Keratinocyte (primary cell): ENCODE data around the gene PLCL1. TPM values are rescaled to one million over a fixed set of nuclear protein-coding genes. Genes with fewer than 3 reads are reported as not detected.

Source experiments
- DNase-seq: peaks from one replicate; pipeline ENCODE4 v3.0.0-alpha.2; 2011; ENCODE audit warnings: low read depth, missing footprints, low spot score
- FAIRE-seq: peaks from 2 replicates; lab custom pipeline; 2011; peaks lifted over from hg19 to GRCh38; lab: Jason Lieb, UNC
- H2AFZ ChIP-seq: 2 replicates; pipeline ENCODE4 v1.6.0; 2012; ENCODE audit warnings: low read length, control low read depth, inconsistent platforms; ENCODE audit not compliant: control insufficient read depth
- H3K27ac ChIP-seq: 2 replicates; pipeline ENCODE4 v1.5.1; 2011; ENCODE audit warnings: low read length; ENCODE audit not compliant: control insufficient read depth, insufficient read depth
- H3K27me3 ChIP-seq: 3 replicates; pipeline ENCODE4 v1.6.0; 2011; ENCODE audit warnings: low read length; ENCODE audit not compliant: control insufficient read depth, insufficient read depth; ENCODE audit errors: extremely low read depth
- H3K36me3 ChIP-seq, 2 experiments: 2 replicates in 1 of 2; 3 replicates in 1 of 2; pipeline ENCODE4 v1.5.1; 2011; ENCODE audit warnings: low read length in 2 of 2, mild to moderate bottlenecking in 1 of 2; ENCODE audit not compliant: control insufficient read depth in 2 of 2, insufficient read depth in 2 of 2; ENCODE audit errors: extremely low read depth in 1 of 2
- H3K4me1 ChIP-seq: 3 replicates; pipeline ENCODE4 v1.5.1; 2011; ENCODE audit warnings: low read length; ENCODE audit not compliant: control insufficient read depth, insufficient read depth; ENCODE audit errors: extremely low read depth
- H3K4me2 ChIP-seq: 3 replicates; pipeline ENCODE4 v1.6.0; 2011; ENCODE audit warnings: low read depth, low read length; ENCODE audit not compliant: control insufficient read depth, insufficient read depth; ENCODE audit errors: extremely low read depth
- H3K4me3 ChIP-seq, 3 experiments: fragments of 200-600 bp in 1 of 3; sonication (generic) in 1 of 3; 2 replicates in 2 of 3; 3 replicates in 1 of 3; pipeline ENCODE4 v1.5.1; 2011 to 2016; ENCODE audit warnings: low read length in 3 of 3, mild to moderate bottlenecking in 3 of 3, control low read depth in 2 of 3, inconsistent platforms in 1 of 3, low read depth in 1 of 3, mixed read lengths in 1 of 3, mixed run types in 1 of 3, moderate library complexity in 1 of 3; ENCODE audit not compliant: control insufficient read depth in 2 of 3, insufficient read depth in 2 of 3; ENCODE audit errors: extremely low read depth in 1 of 3
- H3K79me2 ChIP-seq: 2 replicates; pipeline ENCODE4 v1.6.0; 2012; ENCODE audit warnings: low read length; ENCODE audit not compliant: control insufficient read depth, insufficient read depth
- H3K9ac ChIP-seq: 3 replicates; pipeline ENCODE4 v1.6.0; 2011; ENCODE audit warnings: low read length; ENCODE audit not compliant: control insufficient read depth, insufficient read depth; ENCODE audit errors: extremely low read depth
- H3K9me1 ChIP-seq: 3 replicates; pipeline ENCODE4 v1.6.0; 2011; ENCODE audit warnings: low read length; ENCODE audit not compliant: control insufficient read depth, insufficient read depth; ENCODE audit errors: extremely low read depth
- H3K9me3 ChIP-seq: 2 replicates; pipeline ENCODE4 v1.5.1; 2012; ENCODE audit warnings: low read depth, low read length; ENCODE audit not compliant: control insufficient read depth
- H4K20me1 ChIP-seq: 3 replicates; pipeline ENCODE4 v1.6.0; 2011; ENCODE audit warnings: low read length; ENCODE audit not compliant: control insufficient read depth, insufficient read depth; ENCODE audit errors: extremely low read depth
- EZH2 ChIP-seq: IDR thresholded peaks from one replicate; pipeline ENCODE4 v1.6.1; 2012; ENCODE audit warnings: inconsistent platforms, mild to moderate bottlenecking, low read length, moderate library complexity
- dilution Hi-C: fragments of 300-500 bp; cut with MboI; formaldehyde crosslinking; loops from one replicate; pipeline ENCODE4 v1.7.0; 2020; ENCODE audit warnings: low sequenced_read_pairs; ENCODE audit not compliant: extremely low pct_ligation_motif_present
- polyA plus RNA-seq, 5 experiments: library from polyadenylated mRNA; depleted of rRNA in 3 of 5; stranded (reverse) in 3 of 5; stranded (forward) in 1 of 5; unstranded in 1 of 5; fragments of >200 nt; gene quantifications; 1 replicate in 1 of 5; 2 replicates in 3 of 5; 3 replicates in 1 of 5; pipeline versions ENCODE4 v1.2.1 to v1.2.3, GENCODE V29; 2011 to 2012; ENCODE audit warnings: missing spikeins in 2 of 5, low read depth in 1 of 5, low replicate concordance in 1 of 5
- TF ChIP-seq, protein P1 (sequence below), 3 experiments: IDR thresholded peaks in 1 of 3; conservative IDR thresholded peaks in 1 of 3; optimal IDR thresholded peaks in 1 of 3; 2 replicates in 2 of 3; 3 replicates in 1 of 3; pipeline versions ENCODE3 to v1.5.1; 2011; ENCODE audit warnings: low read length in 3 of 3, mild to moderate bottlenecking in 3 of 3, moderate library complexity in 2 of 3, control low read depth in 1 of 3, inconsistent platforms in 1 of 3; ENCODE audit not compliant: insufficient read depth in 2 of 3; ENCODE audit errors: extremely low read depth in 1 of 3

PLCL1 gene
- polyA plus RNA-seq, 1 donor (not counting 4 experiments of a cell fraction or from before 2014, with no cell fraction given), result 0.01 TPM

DNA sequence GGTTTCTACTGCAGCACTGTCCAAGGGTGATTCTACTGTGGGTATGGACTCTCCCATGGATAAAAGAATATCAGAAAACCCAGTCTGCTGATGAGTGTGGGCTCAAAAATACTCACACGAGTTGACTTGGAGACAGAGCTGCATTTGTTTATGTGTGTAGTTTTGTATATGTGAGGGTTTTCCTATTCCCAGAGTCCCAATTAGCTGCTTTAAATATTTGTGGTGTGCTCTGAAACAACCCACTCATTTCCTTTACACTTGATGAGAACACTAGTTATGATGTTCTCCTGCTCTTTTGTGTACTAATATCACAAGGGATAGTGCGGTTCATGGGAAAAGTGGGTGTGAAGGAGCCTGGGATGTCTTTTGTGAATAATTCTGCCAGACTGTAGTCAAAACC is 337.3 kb downstream of the PLCL1 start:
- dilution Hi-C loops, result no loop called here
- H3K4me2 ChIP-seq, result no peak overlapping the region
- H3K27ac ChIP-seq, result no peak overlapping the region
- no peak overlapping the region for H3K4me3 ChIP-seq
- no peaks in the 10 kb centered on the region for H3K4me1 ChIP-seq
- no peaks in the 10 kb centered on the region for H4K20me1 ChIP-seq
- H3K9ac ChIP-seq, result no peak overlapping the region
- no peaks in the 10 kb centered on the region for H3K27me3 ChIP-seq
- no peak for TF ChIP-seq EZH2
- TF ChIP-seq, protein P1, sequence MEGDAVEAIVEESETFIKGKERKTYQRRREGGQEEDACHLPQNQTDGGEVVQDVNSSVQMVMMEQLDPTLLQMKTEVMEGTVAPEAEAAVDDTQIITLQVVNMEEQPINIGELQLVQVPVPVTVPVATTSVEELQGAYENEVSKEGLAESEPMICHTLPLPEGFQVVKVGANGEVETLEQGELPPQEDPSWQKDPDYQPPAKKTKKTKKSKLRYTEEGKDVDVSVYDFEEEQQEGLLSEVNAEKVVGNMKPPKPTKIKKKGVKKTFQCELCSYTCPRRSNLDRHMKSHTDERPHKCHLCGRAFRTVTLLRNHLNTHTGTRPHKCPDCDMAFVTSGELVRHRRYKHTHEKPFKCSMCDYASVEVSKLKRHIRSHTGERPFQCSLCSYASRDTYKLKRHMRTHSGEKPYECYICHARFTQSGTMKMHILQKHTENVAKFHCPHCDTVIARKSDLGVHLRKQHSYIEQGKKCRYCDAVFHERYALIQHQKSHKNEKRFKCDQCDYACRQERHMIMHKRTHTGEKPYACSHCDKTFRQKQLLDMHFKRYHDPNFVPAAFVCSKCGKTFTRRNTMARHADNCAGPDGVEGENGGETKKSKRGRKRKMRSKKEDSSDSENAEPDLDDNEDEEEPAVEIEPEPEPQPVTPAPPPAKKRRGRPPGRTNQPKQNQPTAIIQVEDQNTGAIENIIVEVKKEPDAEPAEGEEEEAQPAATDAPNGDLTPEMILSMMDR (optimal IDR thresholded peaks at IDR 0.05 in 1 of 3, IDR thresholded peaks at IDR 0.05 in 1 of 3, conservative IDR thresholded peaks at IDR 0.05 in 1 of 3; ENCODE audit: extremely low read depth in 1 of 3, insufficient read depth in 2 of 3, low read length in 3 of 3), result no peak
- no peaks in the 10 kb centered on the region for H3K9me3 ChIP-seq
- H2AFZ ChIP-seq, result no peak overlapping the region
- FAIRE-seq, result no peak
- H3K36me3 ChIP-seq, result no peaks in the 10 kb centered on the region
- no peaks in the 10 kb centered on the region for H3K9me1 ChIP-seq
- no peaks in the 10 kb centered on the region for H3K79me2 ChIP-seq
- DNase-seq, result no peak

DNA sequence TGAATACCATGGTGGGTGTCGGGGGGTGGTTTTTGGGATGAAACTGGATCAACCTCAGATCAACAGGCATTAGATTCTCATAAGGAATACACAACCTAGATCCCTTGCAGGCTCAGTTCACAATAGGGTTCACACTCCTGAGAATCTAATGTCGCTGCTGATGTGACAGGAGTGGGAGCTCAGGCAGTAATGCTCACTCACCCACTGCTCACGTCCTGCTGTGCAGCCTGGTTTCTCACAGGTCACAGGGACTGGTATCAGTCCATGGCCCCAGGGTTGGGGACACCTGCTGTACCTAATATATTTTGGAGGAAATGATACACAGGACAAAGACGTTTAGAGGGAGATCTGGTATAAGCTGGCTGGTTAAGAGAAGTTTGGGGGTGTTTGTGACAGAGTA is 338.8 kb downstream of the PLCL1 start:
- H3K27me3 ChIP-seq, result no peaks in the 10 kb centered on the region
- H3K79me2 ChIP-seq, result no peaks in the 10 kb centered on the region
- dilution Hi-C loops, result no loop called here
- TF ChIP-seq EZH2, result no peak
- no peak for FAIRE-seq
- no peaks in the 10 kb centered on the region for H3K36me3 ChIP-seq
- no peak overlapping the region for H3K27ac ChIP-seq
- H3K9me3 ChIP-seq, result no peaks in the 10 kb centered on the region
- H3K9ac ChIP-seq, result no peak overlapping the region
- no peak for DNase-seq
- no peak overlapping the region for H3K4me2 ChIP-seq
- H2AFZ ChIP-seq, result no peak overlapping the region
- no peaks in the 10 kb centered on the region for H3K9me1 ChIP-seq
- H4K20me1 ChIP-seq, result no peaks in the 10 kb centered on the region
- no peak overlapping the region for H3K4me3 ChIP-seq
- no peaks in the 10 kb centered on the region for H3K4me1 ChIP-seq

DNA sequence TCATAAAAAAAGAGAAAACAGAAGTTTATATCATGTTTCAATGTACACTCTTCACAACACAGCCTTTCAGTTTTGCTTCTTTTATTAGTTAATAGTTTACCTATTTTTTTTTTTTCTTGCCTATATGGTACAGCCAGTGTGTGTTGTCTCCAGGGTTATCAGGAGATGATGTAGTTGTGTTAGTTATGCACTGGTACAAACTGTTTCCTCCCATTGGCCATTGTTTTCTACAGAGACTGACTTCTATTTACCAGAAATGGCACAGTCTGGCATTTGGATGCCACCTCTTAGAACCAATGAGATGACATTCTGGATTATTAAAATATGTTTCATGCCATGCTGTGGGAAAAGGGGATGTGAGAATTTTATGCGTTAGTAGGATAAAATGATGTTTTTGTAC is 339.4 kb downstream of the PLCL1 start:
- H3K4me3 ChIP-seq, result no peak overlapping the region
- TF ChIP-seq EZH2, result no peak
- TF ChIP-seq, protein P1 (optimal IDR thresholded peaks at IDR 0.05 in 1 of 3, IDR thresholded peaks at IDR 0.05 in 1 of 3, conservative IDR thresholded peaks at IDR 0.05 in 1 of 3; ENCODE audit: extremely low read depth in 1 of 3, insufficient read depth in 2 of 3, low read length in 3 of 3), result no peak
- H3K4me2 ChIP-seq, result no peak overlapping the region
- H3K36me3 ChIP-seq, result no peaks in the 10 kb centered on the region
- dilution Hi-C loops, result no loop called here
- no peaks in the 10 kb centered on the region for H3K4me1 ChIP-seq
- H3K27me3 ChIP-seq, result no peaks in the 10 kb centered on the region
- no peak overlapping the region for H3K27ac ChIP-seq
- no peaks in the 10 kb centered on the region for H3K9me1 ChIP-seq
- no peak overlapping the region for H3K9ac ChIP-seq
- FAIRE-seq (no peak), DNase-seq (no peak)
- H3K9me3 ChIP-seq, result no peaks in the 10 kb centered on the region
- no peaks in the 10 kb centered on the region for H3K79me2 ChIP-seq
- H2AFZ ChIP-seq, result no peak overlapping the region
- no peaks in the 10 kb centered on the region for H4K20me1 ChIP-seq
